ENCODE results near the gene MTNR1A. TPM values are rescaled to one million over a fixed set of nuclear protein-coding genes. Genes with fewer than 3 reads are reported as not detected.

MTNR1A gene
- total RNA-seq, result not detected in 2 replicates

DNA sequence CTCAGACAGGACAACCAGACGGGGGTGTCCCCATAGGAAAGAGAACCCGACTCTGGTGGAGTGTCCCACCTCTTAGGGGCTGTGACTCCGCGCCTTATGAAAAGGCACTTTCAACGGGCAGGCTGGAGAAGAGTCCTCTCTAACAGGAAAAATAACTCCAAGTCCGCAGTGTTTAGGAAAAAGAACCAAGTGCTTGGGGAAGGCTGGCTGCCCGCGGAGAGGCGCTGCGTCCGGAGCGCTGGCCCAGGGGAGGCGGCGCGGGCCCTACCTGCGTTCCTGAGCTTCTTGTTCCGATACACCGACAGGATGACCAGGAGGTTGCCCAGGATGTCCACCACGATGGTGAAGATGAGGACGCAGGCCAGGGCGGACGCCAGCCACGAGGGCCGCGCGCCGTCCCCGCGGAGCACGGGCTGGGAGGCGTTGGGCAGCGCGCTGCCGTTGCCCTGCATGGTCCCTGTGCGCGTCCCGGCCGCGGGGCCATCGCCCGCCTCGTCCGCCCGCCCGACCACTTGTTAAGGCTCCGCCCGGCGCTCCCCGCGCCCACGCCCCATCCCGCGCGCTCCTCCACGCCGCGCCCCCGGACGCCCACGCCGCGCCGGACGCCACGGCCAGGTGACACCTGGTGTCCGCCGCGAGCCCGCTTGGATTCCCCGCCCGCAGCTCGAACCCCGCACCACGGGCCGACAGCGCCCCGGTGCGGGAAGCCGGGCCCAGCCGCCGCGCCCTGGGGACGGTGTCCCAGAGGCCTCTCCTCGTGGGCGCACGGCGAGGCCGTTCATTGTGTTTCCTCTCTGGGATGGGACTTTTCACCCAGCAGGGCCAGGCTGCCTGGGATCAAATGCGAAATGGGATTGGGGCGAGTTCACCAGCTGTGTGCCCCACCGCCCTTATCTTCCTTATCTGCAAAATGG, at the start of gene MTNR1A:
Gene MTNR1A, minus strand, starts transcription at position 654 of the 914 bp plus-strand sequence. Its CDS starts 202 bp downstream, at position 452.

Other genes with a start within 250 kb of the MTNR1A start
- gene FAT1, start 168.3 kb upstream of the MTNR1A start, total RNA-seq, result 1.5 and 1.6 TPM in 2 replicates